A673 (cell line): Measurements from ENCODE around the gene GAB2. TPM values are rescaled to one million over a fixed set of nuclear protein-coding genes. Genes with fewer than 3 reads are reported as not detected.

Experiments used
- BruUV-seq: library from RNA; stranded (reverse); fragments of 400-500 nt; replicated peaks from 2 replicates; lab custom pipeline; 2021; lab: Mats Ljungman, UMichigan
- CTCF ChIA-PET: fragments of 300-600 bp; sonication (Branson Sonifier 250); formaldehyde crosslinking; loops from one replicate; lab custom pipeline; 2022; ENCODE audit warnings: antibody characterized with exemption; lab: Charles Lee
- POLR2A ChIA-PET: fragments of 300-600 bp; sonication (Branson Sonifier 250); formaldehyde crosslinking; loops from one replicate; lab custom pipeline; 2022; ENCODE audit warnings: antibody characterized with exemption; ENCODE audit not compliant: low non-redundant PET; lab: Charles Lee
- DNase-seq: peaks from one replicate; pipeline ENCODE4 v3.0.0-alpha.2; 2015; ENCODE audit warnings: low spot score
- H3K27ac ChIP-seq: fragments of 200-600 bp; sonication (generic); 2 replicates; pipeline ENCODE4 v1.5.1; 2016; ENCODE audit warnings: mixed run types, low read depth, mild to moderate bottlenecking, mixed read lengths, antibody characterized with exemption, low read length; ENCODE audit not compliant: poor library complexity, severe bottlenecking
- H3K27me3 ChIP-seq: fragments of 200-600 bp; sonication (generic); replicated peaks from 2 replicates; pipeline ENCODE4 v1.6.1; 2017; ENCODE audit warnings: mixed run types, low read depth, mild to moderate bottlenecking, mixed read lengths, antibody characterized with exemption, low read length; ENCODE audit not compliant: insufficient read depth, poor library complexity
- H3K36me3 ChIP-seq: fragments of 200-600 bp; sonication (generic); 2 replicates; pipeline ENCODE4 v1.6.1; 2016; ENCODE audit warnings: mixed run types, mild to moderate bottlenecking, mixed read lengths, antibody characterized with exemption, low read length; ENCODE audit not compliant: insufficient read depth, poor library complexity, severe bottlenecking
- H3K4me1 ChIP-seq: fragments of 200-600 bp; sonication (generic); 2 replicates; pipeline ENCODE4 v1.6.1; 2017; ENCODE audit warnings: mixed run types, mild to moderate bottlenecking, mixed read lengths, antibody characterized with exemption, low read length; ENCODE audit not compliant: insufficient read depth, poor library complexity, severe bottlenecking
- H3K4me3 ChIP-seq: fragments of 200-600 bp; sonication (generic); 2 replicates; pipeline ENCODE4 v1.5.1; 2016; ENCODE audit warnings: low read depth, mixed run types, mild to moderate bottlenecking, mixed read lengths, low read length; ENCODE audit not compliant: poor library complexity, severe bottlenecking
- H3K9me3 ChIP-seq: fragments of 200-600 bp; sonication (generic); 2 replicates; pipeline ENCODE4 v1.6.1; 2016; ENCODE audit warnings: mixed run types, low read depth, mild to moderate bottlenecking, mixed read lengths, antibody characterized with exemption, low read length; ENCODE audit not compliant: poor library complexity, severe bottlenecking
- CTCF ChIP-seq: fragments of 300-800, 200-600 bp; sonication (generic); conservative IDR thresholded peaks from 2 replicates; pipeline ENCODE4 v1.5.1; 2017; ENCODE audit warnings: low read depth, mild to moderate bottlenecking, antibody characterized with exemption, low read length, moderate library complexity, mixed read lengths
- EZH2 ChIP-seq: fragments of 200-600 bp; sonication (generic); IDR thresholded peaks from 2 replicates; pipeline ENCODE4 v1.6.1; 2017; ENCODE audit warnings: borderline replicate concordance, low read depth, mild to moderate bottlenecking, mixed read lengths, antibody characterized with exemption, low read length; ENCODE audit not compliant: poor library complexity, severe bottlenecking
- intact Hi-C: fragments of 100-400 bp; cut with micrococcal nuclease; formaldehyde crosslinking; loops from one replicate; pipeline ENCODE4 v1.10.0; 2022; ENCODE audit not compliant: unreplicated experiment
- total RNA-seq: library from RNA; stranded (reverse); gene quantifications from 2 replicates; pipeline ENCODE4 v1.2.3, GENCODE V29; 2021

GAB2 gene
- total RNA-seq, 1 experiment from 2014 or later: 21.5 TPM

GRCh38 chr11:78293536-78293935 lies 124.1 kb downstream of the GAB2 start:
- Histone ChIP-seq H3K4me3 (no peak overlapping the region), H3K27ac (no peak overlapping the region), H3K4me1 (no peaks in the 10 kb centered on the region), H3K27me3 (no peaks in the 10 kb centered on the region), H3K9me3 (peaks cover 3% of the 10 kb centered on the region), H3K36me3 (no peaks in the 10 kb centered on the region)
- TF ChIP-seq CTCF (no peak), EZH2 (no peak)
- ChIA-PET POLR2A (no interaction called here), CTCF (no interaction called here)
- no peak for DNase-seq
- no TSS peak for BruUV-seq
- intact Hi-C loops: no loop called here

DNA sequence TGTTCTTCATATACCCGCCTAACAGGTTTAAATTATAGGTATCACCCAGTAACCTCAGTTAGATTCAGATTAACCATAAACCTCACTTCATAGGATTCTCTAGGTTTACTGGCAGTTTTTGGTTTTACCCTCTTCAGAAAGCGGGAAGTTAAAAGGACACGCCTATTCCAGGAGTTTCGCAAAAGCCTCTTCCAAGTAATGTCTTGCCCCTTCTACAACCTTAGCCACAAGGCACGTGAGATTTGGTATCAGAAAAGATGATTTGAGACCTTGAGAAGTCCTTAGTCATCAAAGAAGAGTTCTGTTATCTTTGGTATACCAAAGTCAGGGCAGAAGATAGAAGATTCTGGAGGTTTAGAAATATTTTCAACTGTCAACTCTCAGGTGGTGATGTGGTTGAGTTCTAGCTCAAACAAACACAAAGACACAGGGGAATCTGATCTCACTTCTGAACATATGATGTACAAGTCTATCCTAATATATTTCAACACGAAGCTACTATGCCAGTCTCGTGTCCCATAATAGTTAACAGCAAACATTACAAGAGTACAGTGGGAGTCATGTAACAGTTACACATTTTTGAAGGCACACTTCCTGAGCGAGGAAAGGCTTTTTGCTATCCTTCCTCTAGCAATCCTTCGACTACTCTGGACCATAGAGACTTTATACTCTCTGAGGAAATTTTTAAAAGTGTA lies 125.4 kb downstream of the GAB2 start:
- no peak for DNase-seq
- ChIA-PET POLR2A (interaction anchor here (0.7 kb wide), 1 partner anchor 35 kb away, joined by 4 read pairs; no protein-coding TSS in a partner anchor), CTCF (no interaction called here)
- Histone ChIP-seq H3K27ac (no peak overlapping the region), H3K4me1 (no peaks in the 10 kb centered on the region), H3K36me3 (no peaks in the 10 kb centered on the region), H3K27me3 (no peaks in the 10 kb centered on the region), H3K4me3 (no peak overlapping the region), H3K9me3 (peaks cover 6% of the 10 kb centered on the region)
- BruUV-seq: no TSS peak
- TF ChIP-seq EZH2: no peak
- no peak for TF ChIP-seq CTCF
- intact Hi-C loops: no loop called here

DNA sequence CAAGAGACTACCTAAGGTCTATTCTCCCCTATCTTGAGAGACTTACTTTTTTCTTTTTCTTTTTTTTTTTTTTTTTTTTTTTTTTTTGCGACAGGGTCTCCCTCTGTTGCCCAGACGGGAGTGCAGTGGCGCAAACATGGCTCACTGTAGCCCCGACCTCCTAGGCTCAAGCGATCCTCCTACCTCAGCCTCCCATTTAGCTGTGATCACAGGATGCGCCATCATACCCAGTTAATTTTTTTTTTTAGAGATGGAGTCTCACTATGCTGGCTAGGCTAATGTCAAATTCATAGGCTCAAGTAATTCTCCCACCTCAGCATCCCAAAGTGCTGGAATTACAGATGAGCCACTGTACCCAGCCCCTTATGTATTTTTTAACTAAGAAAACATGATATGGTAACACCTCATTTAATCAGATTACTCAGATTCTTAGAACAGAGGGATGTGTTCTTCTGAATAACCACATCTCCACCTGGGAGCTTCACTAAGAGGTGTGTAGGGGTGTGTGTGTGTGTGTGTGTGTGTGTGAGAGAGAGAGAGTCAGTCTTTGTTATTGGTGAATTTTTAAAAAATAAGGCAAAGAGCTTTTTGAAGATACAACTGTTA lies 126.0 kb downstream of the GAB2 start:
- no peak for DNase-seq
- Histone ChIP-seq H3K4me1 (no peaks in the 10 kb centered on the region), H3K27ac (no peak overlapping the region), H3K9me3 (peaks cover 6% of the 10 kb centered on the region), H3K36me3 (no peaks in the 10 kb centered on the region), H3K4me3 (no peak overlapping the region), H3K27me3 (no peaks in the 10 kb centered on the region)
- no peak for TF ChIP-seq EZH2
- no peak for TF ChIP-seq CTCF
- intact Hi-C loops: no loop called here
- BruUV-seq: no TSS peak
- ChIA-PET CTCF (no interaction called here), POLR2A (interaction anchor here (0.7 kb wide), 1 partner anchor 34 kb away, joined by 4 read pairs; no protein-coding TSS in a partner anchor)
